ENCODE results near the gene REM2. TPM values are rescaled to one million over a fixed set of nuclear protein-coding genes. Genes with fewer than 3 reads are reported as not detected.
A peak's percentile ranks its signal among the peaks of the same experiment; 100 is the strongest.

Gene REM2
- total and polyA plus RNA-seq, 2 of the 4 experiments (the other 2 are of a cell fraction): under 0.01 to 0.07 TPM

GRCh38 chr14:22847661-22848341 is 35.2 kb upstream of the REM2 start:
- Histone ChIP-seq H3K23ac (ENCODE audit: low read depth, low read length) (peak overlapping the region; percentile 97), H2BK120ac (ENCODE audit: low read depth, low read length) (peak overlapping the region; percentile 96), H2AFZ (replicated peaks; ENCODE audit: low read length, poor library complexity) (peak overlapping the region; percentile 5), H3K4me1 (ENCODE audit: control insufficient read depth, insufficient read depth, low read length) (peaks cover 51% of the 10 kb centered on the region), H2AK5ac (ENCODE audit: low read depth, low read length) (peak overlapping the region; percentile 78), H3K14ac (replicated peaks; ENCODE audit: low read depth, low read length) (peak overlapping the region; percentile 89), H3K27me3 (ENCODE audit: control insufficient read depth, insufficient read depth, low read length) (no peaks in the 10 kb centered on the region), H3K56ac (ENCODE audit: extremely low read depth, insufficient read depth, low read length) (peak overlapping the region; percentile 54), H2BK5ac (ENCODE audit: low read depth, low read length, poor library complexity, severe bottlenecking) (peak overlapping the region; percentile 88), H4K8ac (ENCODE audit: low read depth in 2 of 2, low read length in 2 of 2) (peak overlapping the region; percentile 65 to 83), H2BK15ac (ENCODE audit: low read depth, low read length) (peak overlapping the region; percentile 70; the same call in 1 of the 3 replicates), H3K9me1 (ENCODE audit: insufficient read depth, low read length) (peaks cover 32% of the 10 kb centered on the region), H2BK20ac (ENCODE audit: low read depth, low read length) (peak overlapping the region; percentile 79), H3K4ac (ENCODE audit: low read depth, low read length) (peak overlapping the region; percentile 96), H4K20me1 (ENCODE audit: insufficient read depth, low read length) (peaks cover 27% of the 10 kb centered on the region; the same call in 1 of the 2 replicates), H3K9ac (ENCODE audit: low read depth, low read length) (peak overlapping the region; percentile 57), H4K91ac (ENCODE audit: insufficient read depth, low read depth, low read length) (peak overlapping the region; percentile 92), H3K4me3 (ENCODE audit: insufficient read depth, low read depth, low read length) (no peak overlapping the region), H3K18ac (ENCODE audit: low read depth, low read length) (peak overlapping the region; percentile 48), H3K27ac (ENCODE audit: insufficient read depth, low read length) (peak overlapping the region; percentile 96), H3K4me2 (ENCODE audit: low read depth, low read length) (peak overlapping the region; percentile 16; the same call in 1 of the 2 replicates), H3K79me1 (ENCODE audit: low read depth in 1 of 2, low read length in 2 of 2) (peaks cover 10 to 64% of the 10 kb centered on the region in 2 experiments; a peak in 3 of 4 replicates), H3K9me3 (ENCODE audit: control insufficient read depth, insufficient read depth, low read length) (no peaks in the 10 kb centered on the region), H2AK9ac (replicated peaks; ENCODE audit: low read depth, low read length, poor library complexity) (peak overlapping the region; percentile 87), H3K36me3 (ENCODE audit: control insufficient read depth, insufficient read depth, low read length) (peaks cover 41% of the 10 kb centered on the region), H4K5ac (ENCODE audit: low read depth, low read length) (peak overlapping the region; percentile 42)
- ATAC-seq (ENCODE audit: low read depth) (peak; percentile 7), DNase-seq (peak; percentile 84)
- in situ Hi-C loops (cut with MboI; ENCODE audit: low sequenced_read_pairs): loop anchor here (10.0 kb wide), 1 partner anchor 263 kb away; the partner anchor contains the start of gene DAD1
- CTCF ChIA-PET: interaction anchor here (0.9 to 1.2 kb wide), 4 partner anchors 17 to 129 kb away, joined by 3 to 5 read pairs (median 3); partner anchors contain the start of gene MRPL52
- POLR2A ChIA-PET (ENCODE audit: unreplicated experiment): interaction anchor here (0.9 to 2.5 kb wide), 2 partner anchors 9 to 17 kb away, joined by 3 to 20 read pairs; no protein-coding TSS in a partner anchor
- no TSS peak for BruUV-seq (replicated peaks)
- 0% methylated on average over 2 of the region's 14 CpGs; no CpG with 5 or more reads in 1 of the 2 experiments for WGBS, 2 experiments (ENCODE audit: extremely low coverage in 2 of 2, insufficient read length in 1 of 2)
- intact Hi-C loops (cut with micrococcal nuclease): loop anchor here (1.0 kb wide), 1 partner anchor 10 kb away; no protein-coding TSS in a partner anchor
- dilution Hi-C loops (cut with HindIII; ENCODE audit: low sequenced_read_pairs, unreplicated experiment): no loop called here
- TF ChIP-seq, protein P1, sequence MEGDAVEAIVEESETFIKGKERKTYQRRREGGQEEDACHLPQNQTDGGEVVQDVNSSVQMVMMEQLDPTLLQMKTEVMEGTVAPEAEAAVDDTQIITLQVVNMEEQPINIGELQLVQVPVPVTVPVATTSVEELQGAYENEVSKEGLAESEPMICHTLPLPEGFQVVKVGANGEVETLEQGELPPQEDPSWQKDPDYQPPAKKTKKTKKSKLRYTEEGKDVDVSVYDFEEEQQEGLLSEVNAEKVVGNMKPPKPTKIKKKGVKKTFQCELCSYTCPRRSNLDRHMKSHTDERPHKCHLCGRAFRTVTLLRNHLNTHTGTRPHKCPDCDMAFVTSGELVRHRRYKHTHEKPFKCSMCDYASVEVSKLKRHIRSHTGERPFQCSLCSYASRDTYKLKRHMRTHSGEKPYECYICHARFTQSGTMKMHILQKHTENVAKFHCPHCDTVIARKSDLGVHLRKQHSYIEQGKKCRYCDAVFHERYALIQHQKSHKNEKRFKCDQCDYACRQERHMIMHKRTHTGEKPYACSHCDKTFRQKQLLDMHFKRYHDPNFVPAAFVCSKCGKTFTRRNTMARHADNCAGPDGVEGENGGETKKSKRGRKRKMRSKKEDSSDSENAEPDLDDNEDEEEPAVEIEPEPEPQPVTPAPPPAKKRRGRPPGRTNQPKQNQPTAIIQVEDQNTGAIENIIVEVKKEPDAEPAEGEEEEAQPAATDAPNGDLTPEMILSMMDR (conservative IDR thresholded peaks at IDR 0.05; ENCODE audit: low read depth, low read length): 0 out of 2 replicates have a peak, but pooled peaks have one; percentile 21
- no peak for TF ChIP-seq USF2 (IDR thresholded peaks at IDR 0.05; ENCODE audit: low read depth, low read length)
- peak; percentile 8; the same call in 1 of the 2 replicates for TF ChIP-seq BHLHE40 (IDR thresholded peaks at IDR 0.05; ENCODE audit: low read depth, low read length)
- no peak for TF ChIP-seq MAFK (IDR thresholded peaks at IDR 0.05; ENCODE audit: low read depth, low read length)
- TF ChIP-seq POLR2A (IDR thresholded peaks at IDR 0.05; ENCODE audit: low read depth, low read length): peak; percentile 49; the same call in 1 of the 2 replicates
- no peak for TF ChIP-seq MXI1 (IDR thresholded peaks at IDR 0.05; ENCODE audit: borderline replicate concordance, low read depth, low read length)
- TF ChIP-seq FOS (IDR thresholded peaks at IDR 0.05; ENCODE audit: low read depth, low read length): 0 out of 2 replicates have a peak, but pooled peaks have one; percentile 38
- TF ChIP-seq RAD21 (IDR thresholded peaks at IDR 0.05; ENCODE audit: low read length): no peak
- TF ChIP-seq MAZ (IDR thresholded peaks at IDR 0.05; ENCODE audit: borderline replicate concordance, low read depth, low read length): peak; percentile 70
- TF ChIP-seq CEBPB (IDR thresholded peaks at IDR 0.05; ENCODE audit: low read depth, low read length): no peak
- no peak for TF ChIP-seq NFE2L2 (IDR thresholded peaks at IDR 0.05; ENCODE audit: low read depth, low read length)
- TF ChIP-seq CHD1 (IDR thresholded peaks at IDR 0.05; ENCODE audit: low read depth, low read length): no peak
- 0 out of 2 replicates have a peak, but pooled peaks have one; percentile 2 for TF ChIP-seq SMC3 (IDR thresholded peaks at IDR 0.05; ENCODE audit: low read depth, low read length)
